ENCODE results near the gene HNF1A. TPM values are rescaled to one million over a fixed set of nuclear protein-coding genes. Genes with fewer than 3 reads are reported as not detected.

HNF1A gene
- total and polyA plus RNA-seq, 2 donors (not counting 1 experiment from before 2014, with no cell fraction given): not detected

GRCh38 chr12:121021754-121022153 is 43.4 kb downstream of the HNF1A start:
- H3K4me3 Mint-ChIP-seq: no peak overlapping the region
- DNase-seq: no peak
- no peaks in the 10 kb centered on the region for H3K9me3 Mint-ChIP-seq (ENCODE audit: insufficient read depth)
- H3K27me3 ChIP-seq (replicated peaks in 1 of 4; ENCODE audit: control extremely low read depth in 1 of 4, control insufficient read depth in 3 of 4, insufficient read depth in 4 of 4, low read length in 3 of 4): peaks cover 0 to 6% (median 0%) of the 10 kb centered on the region in 4 experiments
- ChIA-PET CTCF (no interaction called here), POLR2A (interaction anchor here (0.7 kb wide), 1 partner anchor 13 kb away, joined by 12 read pairs; no protein-coding TSS in a partner anchor)
- H3K4me2 ChIP-seq (replicated peaks; ENCODE audit: low read depth, low read length, poor library complexity, severe bottlenecking): no peak overlapping the region
- no peak overlapping the region for H3K27ac ChIP-seq (ENCODE audit: low read length in 2 of 2)
- H3K36me3 ChIP-seq (replicated peaks in 1 of 2; ENCODE audit: control extremely low read depth in 1 of 2, control insufficient read depth in 1 of 2, extremely low read depth in 1 of 2, insufficient read depth in 2 of 2, low read length in 1 of 2): no peaks in the 10 kb centered on the region
- H3K27ac Mint-ChIP-seq: no peak overlapping the region
- H3K27me3 Mint-ChIP-seq: peaks cover 15% of the 10 kb centered on the region
- peaks cover 0 to 1% (median 0%) of the 10 kb centered on the region in 3 donors for H3K9me3 ChIP-seq (ENCODE audit: control extremely low read depth in 1 of 3, control insufficient read depth in 2 of 3, insufficient read depth in 1 of 3, low read length in 2 of 3)
- H3K4me1 ChIP-seq (ENCODE audit: control insufficient read depth in 2 of 2, insufficient read depth in 2 of 2, low read length in 2 of 2): no peaks in the 10 kb centered on the region
- H4K20me1 ChIP-seq (ENCODE audit: control insufficient read depth, insufficient read depth, low read length, poor library complexity, severe bottlenecking): no peaks in the 10 kb centered on the region
- intact Hi-C loops (cut with micrococcal nuclease): no loop called here
- no peak overlapping the region for H2AFZ ChIP-seq (ENCODE audit: insufficient read depth, low read depth, low read length, poor library complexity, severe bottlenecking)
- H3K4me3 ChIP-seq (ENCODE audit: control extremely low read depth in 1 of 5, extremely low read depth in 1 of 5, insufficient read depth in 1 of 5, low read depth in 2 of 5, low read length in 4 of 5): no peak overlapping the region
- no peak for ATAC-seq (ENCODE audit: low read depth)
- TF ChIP-seq, protein P1, sequence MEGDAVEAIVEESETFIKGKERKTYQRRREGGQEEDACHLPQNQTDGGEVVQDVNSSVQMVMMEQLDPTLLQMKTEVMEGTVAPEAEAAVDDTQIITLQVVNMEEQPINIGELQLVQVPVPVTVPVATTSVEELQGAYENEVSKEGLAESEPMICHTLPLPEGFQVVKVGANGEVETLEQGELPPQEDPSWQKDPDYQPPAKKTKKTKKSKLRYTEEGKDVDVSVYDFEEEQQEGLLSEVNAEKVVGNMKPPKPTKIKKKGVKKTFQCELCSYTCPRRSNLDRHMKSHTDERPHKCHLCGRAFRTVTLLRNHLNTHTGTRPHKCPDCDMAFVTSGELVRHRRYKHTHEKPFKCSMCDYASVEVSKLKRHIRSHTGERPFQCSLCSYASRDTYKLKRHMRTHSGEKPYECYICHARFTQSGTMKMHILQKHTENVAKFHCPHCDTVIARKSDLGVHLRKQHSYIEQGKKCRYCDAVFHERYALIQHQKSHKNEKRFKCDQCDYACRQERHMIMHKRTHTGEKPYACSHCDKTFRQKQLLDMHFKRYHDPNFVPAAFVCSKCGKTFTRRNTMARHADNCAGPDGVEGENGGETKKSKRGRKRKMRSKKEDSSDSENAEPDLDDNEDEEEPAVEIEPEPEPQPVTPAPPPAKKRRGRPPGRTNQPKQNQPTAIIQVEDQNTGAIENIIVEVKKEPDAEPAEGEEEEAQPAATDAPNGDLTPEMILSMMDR (IDR thresholded peaks at IDR 0.05): no peak
- TF ChIP-seq EZH2 (IDR thresholded peaks at IDR 0.05; ENCODE audit: borderline replicate concordance, insufficient read depth, low read depth, low read length, poor library complexity, severe bottlenecking): no peak
- no peak overlapping the region for H3K9ac ChIP-seq (ENCODE audit: low read length)
- WGBS (ENCODE audit: insufficient coverage): 88% methylated on average over 5 of the region's 6 CpGs
- H3K4me1 Mint-ChIP-seq: no peaks in the 10 kb centered on the region
- no peaks in the 10 kb centered on the region for H3K79me2 ChIP-seq (ENCODE audit: control insufficient read depth, insufficient read depth, low read length)

- POLR2A ChIA-PET: no interaction called here
- no peak overlapping the region for H2AFZ ChIP-seq (ENCODE audit: insufficient read depth, low read depth, low read length, poor library complexity, severe bottlenecking)
- WGBS (ENCODE audit: insufficient coverage): 100% methylated on average over 1 of the region's 2 CpGs
Measured at GRCh38 chr12:121022713-121023112, 44.4 kb downstream of the HNF1A start.

More at GRCh38 chr12:121022713-121023112, 44.4 kb downstream of the HNF1A start:
- DNase-seq: no peak
- peaks cover 19% of the 10 kb centered on the region for H3K27me3 Mint-ChIP-seq
- Histone ChIP-seq H4K20me1 (ENCODE audit: control insufficient read depth, insufficient read depth, low read length, poor library complexity, severe bottlenecking) (no peaks in the 10 kb centered on the region), H3K4me1 (ENCODE audit: control insufficient read depth in 2 of 2, insufficient read depth in 2 of 2, low read length in 2 of 2) (no peaks in the 10 kb centered on the region), H3K4me2 (replicated peaks; ENCODE audit: low read depth, low read length, poor library complexity, severe bottlenecking) (no peak overlapping the region), H3K27ac (ENCODE audit: low read length in 2 of 2) (no peak overlapping the region), H3K4me3 (ENCODE audit: control extremely low read depth in 1 of 5, extremely low read depth in 1 of 5, insufficient read depth in 1 of 5, low read depth in 2 of 5, low read length in 4 of 5) (no peak overlapping the region), H3K27me3 (replicated peaks in 1 of 4; ENCODE audit: control extremely low read depth in 1 of 4, control insufficient read depth in 3 of 4, insufficient read depth in 4 of 4, low read length in 3 of 4) (peaks cover 0 to 9% (median 0%) of the 10 kb centered on the region in 4 experiments), H3K9ac (ENCODE audit: low read length) (no peak overlapping the region), H3K36me3 (replicated peaks in 1 of 2; ENCODE audit: control extremely low read depth in 1 of 2, control insufficient read depth in 1 of 2, extremely low read depth in 1 of 2, insufficient read depth in 2 of 2, low read length in 1 of 2) (no peaks in the 10 kb centered on the region), H3K79me2 (ENCODE audit: control insufficient read depth, insufficient read depth, low read length) (no peaks in the 10 kb centered on the region), H3K9me3 (ENCODE audit: control extremely low read depth in 1 of 3, control insufficient read depth in 2 of 3, insufficient read depth in 1 of 3, low read length in 2 of 3) (peaks cover 0 to 1% (median 0%) of the 10 kb centered on the region in 3 donors)
- no peaks in the 10 kb centered on the region for H3K4me1 Mint-ChIP-seq
- H3K4me3 Mint-ChIP-seq: no peak overlapping the region
- CTCF ChIA-PET: no interaction called here
- TF ChIP-seq EZH2 (IDR thresholded peaks at IDR 0.05; ENCODE audit: borderline replicate concordance, insufficient read depth, low read depth, low read length, poor library complexity, severe bottlenecking): no peak
- TF ChIP-seq, protein P1 (IDR thresholded peaks at IDR 0.05): no peak
- no peak overlapping the region for H3K27ac Mint-ChIP-seq
- no peak for ATAC-seq (ENCODE audit: low read depth)
- no peaks in the 10 kb centered on the region for H3K9me3 Mint-ChIP-seq (ENCODE audit: insufficient read depth)
- intact Hi-C loops (cut with micrococcal nuclease): no loop called here
